WTC11 (cell line): ENCODE data around the gene EEF1AKMT3.

Source experiments
- CREM ChIP-seq: sonication (generic); formaldehyde crosslinking; IDR thresholded peaks from 2 replicates; pipeline ENCODE4 v1.8.1; 2022; ENCODE audit warnings: mild to moderate bottlenecking, missing genetic modification reagents, moderate library complexity
- FOXJ3 ChIP-seq: sonication (generic); formaldehyde crosslinking; IDR thresholded peaks from 2 replicates; pipeline ENCODE4 v1.9.0; 2021; ENCODE audit warnings: missing genetic modification reagents, mild to moderate bottlenecking, borderline replicate concordance
- GABPB1 ChIP-seq: sonication (generic); formaldehyde crosslinking; IDR thresholded peaks from 2 replicates; pipeline ENCODE4 v1.8.1; 2023; ENCODE audit warnings: mild to moderate bottlenecking, missing genetic modification reagents
- NR3C1 ChIP-seq: sonication (generic); formaldehyde crosslinking; conservative IDR thresholded peaks from 2 replicates; pipeline ENCODE4 v1.8.1; 2023; ENCODE audit warnings: low read depth, mild to moderate bottlenecking, missing genetic modification reagents
- SP1 ChIP-seq: sonication (generic); formaldehyde crosslinking; conservative IDR thresholded peaks from 2 replicates; pipeline ENCODE4 v1.8.1; 2022; ENCODE audit warnings: missing genetic modification reagents
- TF ChIP-seq, protein P1 (sequence below): sonication (generic); formaldehyde crosslinking; conservative IDR thresholded peaks from 2 replicates; pipeline ENCODE4 v1.8.1; 2022; ENCODE audit warnings: mild to moderate bottlenecking, missing genetic modification reagents
- TF ChIP-seq, protein P2 (sequence below): sonication (generic); formaldehyde crosslinking; IDR thresholded peaks from 2 replicates; pipeline ENCODE4 v1.8.0; 2022; ENCODE audit warnings: mild to moderate bottlenecking, missing genetic modification reagents
- TF ChIP-seq, protein P3 (sequence below): sonication (generic); formaldehyde crosslinking; IDR thresholded peaks from 2 replicates; pipeline ENCODE4 v1.8.0; 2022; ENCODE audit warnings: mild to moderate bottlenecking, missing genetic modification reagents
- TF ChIP-seq, protein P4 (sequence below): fragments of 200-600 bp; IDR thresholded peaks from 2 replicates; pipeline ENCODE4 v1.8.0; 2022; ENCODE audit warnings: antibody characterized with exemption
- TF ChIP-seq, protein P5 (sequence below): fragments of 250-450 bp; sonication (Bioruptor Pico); IDR thresholded peaks from 2 replicates; pipeline ENCODE4 v2.1.2; 2022; ENCODE audit warnings: mild to moderate bottlenecking, moderate library complexity

DNA sequence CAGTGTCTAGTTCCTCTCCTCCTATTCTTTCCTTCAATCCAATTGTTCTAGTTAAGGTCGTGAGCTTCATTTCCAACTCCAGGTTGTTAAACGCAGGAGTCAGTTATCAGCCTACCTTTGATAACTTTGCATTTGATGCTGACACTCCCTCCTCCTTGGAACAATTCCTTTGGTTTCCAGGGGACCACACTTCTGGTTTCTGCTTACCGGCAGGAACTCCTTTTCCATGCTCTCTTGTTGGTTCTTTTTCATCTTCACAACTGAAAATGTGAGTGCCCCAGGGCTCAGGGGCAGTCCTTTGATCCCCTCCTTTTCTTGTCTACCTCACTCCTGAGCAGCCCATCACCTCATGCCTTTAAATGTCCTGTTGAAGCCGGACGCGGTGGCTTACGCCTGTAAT lies 5.0 kb downstream of the EEF1AKMT3 start:
- TF ChIP-seq, protein P1, sequence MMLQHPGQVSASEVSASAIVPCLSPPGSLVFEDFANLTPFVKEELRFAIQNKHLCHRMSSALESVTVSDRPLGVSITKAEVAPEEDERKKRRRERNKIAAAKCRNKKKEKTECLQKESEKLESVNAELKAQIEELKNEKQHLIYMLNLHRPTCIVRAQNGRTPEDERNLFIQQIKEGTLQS (CRISPR knock-in tag), result no peak
- TF ChIP-seq GABPB1 (CRISPR knock-in tag) (no peak), SP1 (CRISPR knock-in tag) (no peak), FOXJ3 (CRISPR knock-in tag) (no peak), NR3C1 (CRISPR knock-in tag) (no peak), CREM (CRISPR knock-in tag) (no peak)
- TF ChIP-seq, protein P2, sequence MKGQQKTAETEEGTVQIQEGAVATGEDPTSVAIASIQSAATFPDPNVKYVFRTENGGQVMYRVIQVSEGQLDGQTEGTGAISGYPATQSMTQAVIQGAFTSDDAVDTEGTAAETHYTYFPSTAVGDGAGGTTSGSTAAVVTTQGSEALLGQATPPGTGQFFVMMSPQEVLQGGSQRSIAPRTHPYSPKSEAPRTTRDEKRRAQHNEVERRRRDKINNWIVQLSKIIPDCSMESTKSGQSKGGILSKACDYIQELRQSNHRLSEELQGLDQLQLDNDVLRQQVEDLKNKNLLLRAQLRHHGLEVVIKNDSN, result no peak
- TF ChIP-seq, protein P3, sequence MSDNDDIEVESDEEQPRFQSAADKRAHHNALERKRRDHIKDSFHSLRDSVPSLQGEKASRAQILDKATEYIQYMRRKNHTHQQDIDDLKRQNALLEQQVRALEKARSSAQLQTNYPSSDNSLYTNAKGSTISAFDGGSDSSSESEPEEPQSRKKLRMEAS (CRISPR knock-in tag), result no peak
- TF ChIP-seq, protein P4, sequence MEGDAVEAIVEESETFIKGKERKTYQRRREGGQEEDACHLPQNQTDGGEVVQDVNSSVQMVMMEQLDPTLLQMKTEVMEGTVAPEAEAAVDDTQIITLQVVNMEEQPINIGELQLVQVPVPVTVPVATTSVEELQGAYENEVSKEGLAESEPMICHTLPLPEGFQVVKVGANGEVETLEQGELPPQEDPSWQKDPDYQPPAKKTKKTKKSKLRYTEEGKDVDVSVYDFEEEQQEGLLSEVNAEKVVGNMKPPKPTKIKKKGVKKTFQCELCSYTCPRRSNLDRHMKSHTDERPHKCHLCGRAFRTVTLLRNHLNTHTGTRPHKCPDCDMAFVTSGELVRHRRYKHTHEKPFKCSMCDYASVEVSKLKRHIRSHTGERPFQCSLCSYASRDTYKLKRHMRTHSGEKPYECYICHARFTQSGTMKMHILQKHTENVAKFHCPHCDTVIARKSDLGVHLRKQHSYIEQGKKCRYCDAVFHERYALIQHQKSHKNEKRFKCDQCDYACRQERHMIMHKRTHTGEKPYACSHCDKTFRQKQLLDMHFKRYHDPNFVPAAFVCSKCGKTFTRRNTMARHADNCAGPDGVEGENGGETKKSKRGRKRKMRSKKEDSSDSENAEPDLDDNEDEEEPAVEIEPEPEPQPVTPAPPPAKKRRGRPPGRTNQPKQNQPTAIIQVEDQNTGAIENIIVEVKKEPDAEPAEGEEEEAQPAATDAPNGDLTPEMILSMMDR, result no peak
- TF ChIP-seq, protein P5, sequence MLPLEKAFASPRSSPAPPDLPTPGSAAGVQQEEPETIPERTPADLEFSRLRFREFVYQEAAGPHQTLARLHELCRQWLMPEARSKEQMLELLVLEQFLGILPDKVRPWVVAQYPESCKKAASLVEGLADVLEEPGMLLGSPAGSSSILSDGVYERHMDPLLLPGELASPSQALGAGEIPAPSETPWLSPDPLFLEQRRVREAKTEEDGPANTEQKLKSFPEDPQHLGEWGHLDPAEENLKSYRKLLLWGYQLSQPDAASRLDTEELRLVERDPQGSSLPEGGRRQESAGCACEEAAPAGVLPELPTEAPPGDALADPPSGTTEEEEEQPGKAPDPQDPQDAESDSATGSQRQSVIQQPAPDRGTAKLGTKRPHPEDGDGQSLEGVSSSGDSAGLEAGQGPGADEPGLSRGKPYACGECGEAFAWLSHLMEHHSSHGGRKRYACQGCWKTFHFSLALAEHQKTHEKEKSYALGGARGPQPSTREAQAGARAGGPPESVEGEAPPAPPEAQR, result no peak
